Large intestine (tissue), 3 donors: ENCODE measurements around the gene MMEL1. TPM values are rescaled to one million over a fixed set of nuclear protein-coding genes. Genes with fewer than 3 reads are reported as not detected.

Experiments
- DNase-seq, 2 donors: peaks; one replicate each; pipeline versions ENCODE4 v3.0.0 to v3.0.0-alpha.2; 2013
- H3K27ac ChIP-seq: one replicate; pipeline ENCODE4 v1.5.1; 2013; ENCODE audit warnings: low read length
- H3K27me3 ChIP-seq: 2 replicates; pipeline ENCODE4 v1.6.1; 2013; ENCODE audit warnings: low read length; ENCODE audit not compliant: control insufficient read depth, insufficient read depth
- H3K36me3 ChIP-seq: 2 replicates; pipeline ENCODE4 v1.6.1; 2013; ENCODE audit warnings: low read length; ENCODE audit not compliant: control insufficient read depth, insufficient read depth
- H3K4me1 ChIP-seq: one replicate; pipeline ENCODE4 v1.6.1; 2013; ENCODE audit warnings: low read length; ENCODE audit not compliant: control insufficient read depth, insufficient read depth
- H3K4me3 ChIP-seq: one replicate; pipeline ENCODE4 v1.5.1; 2013; ENCODE audit warnings: low read length
- H3K9me3 ChIP-seq: one replicate; pipeline ENCODE4 v1.6.1; 2013; ENCODE audit warnings: mild to moderate bottlenecking, low read depth, low read length, moderate library complexity; ENCODE audit not compliant: control insufficient read depth
- WGBS: methylation state at CpG from one replicate; pipeline ENCODE4 v1.1.5; 2013; ENCODE audit warnings: low lambda C conversion rate; ENCODE audit not compliant: insufficient coverage; 5-methylcytosine and 5-hydroxymethylcytosine counted together
- polyA plus RNA-seq: library from polyadenylated mRNA; unstranded; fragments of 120-200 nt; gene quantifications from one replicate; pipeline ENCODE4 v1.2.1, GENCODE V29; 2013

Gene MMEL1
- polyA plus RNA-seq, 1 donor, result 14.3 TPM

- no peak for DNase-seq
- Histone ChIP-seq H3K4me3 (no peak overlapping the region), H3K9me3 (no peaks in the 10 kb centered on the region), H3K4me1 (peaks cover 85% of the 10 kb centered on the region), H3K27me3 (no peaks in the 10 kb centered on the region), H3K27ac (peak overlapping the region; percentile 13), H3K36me3 (peaks cover 63% of the 10 kb centered on the region)
- no CpG with 5 or more reads among the region's 11 CpGs for WGBS
These were observed 71.4 kb downstream of the MMEL1 start for GRCh38 chr1:2561446-2561845.

GRCh38 chr1:2560299-2561073 lies 72.3 kb downstream of the MMEL1 start:
- no CpG with 5 or more reads among the region's 15 CpGs for WGBS
- Histone ChIP-seq H3K4me3 (peak overlapping the region; percentile 8), H3K27ac (peak overlapping the region; percentile 2), H3K9me3 (no peaks in the 10 kb centered on the region), H3K4me1 (peaks cover 80% of the 10 kb centered on the region), H3K27me3 (no peaks in the 10 kb centered on the region), H3K36me3 (peaks cover 63% of the 10 kb centered on the region)
- peak in 1 of 2 donors; percentile 14 for DNase-seq

GRCh38 chr1:2559509-2560298 lies 73.1 kb downstream of the MMEL1 start:
- Histone ChIP-seq H3K4me1 (peaks cover 80% of the 10 kb centered on the region), H3K9me3 (no peaks in the 10 kb centered on the region), H3K27ac (peak overlapping the region; percentile 2), H3K36me3 (peaks cover 63% of the 10 kb centered on the region), H3K27me3 (no peaks in the 10 kb centered on the region), H3K4me3 (peak overlapping the region; percentile 8)
- DNase-seq, result peak in 1 of 2 donors; percentile 3
- no CpG with 5 or more reads among the region's 35 CpGs for WGBS

- H3K36me3 ChIP-seq, result peaks cover 59% of the 10 kb centered on the region
- H3K27ac ChIP-seq, result peak overlapping the region; percentile 98
- no peaks in the 10 kb centered on the region for H3K27me3 ChIP-seq
- no CpG with 5 or more reads among the region's 6 CpGs for WGBS
- peak overlapping the region; percentile 83 for H3K4me3 ChIP-seq
- peaks cover 80% of the 10 kb centered on the region for H3K4me1 ChIP-seq
- DNase-seq, result peak in 1 of 2 donors; percentile 4
- no peaks in the 10 kb centered on the region for H3K9me3 ChIP-seq
These were observed 74.0 kb downstream of the MMEL1 start for GRCh38 chr1:2558861-2559260.

GRCh38 chr1:2558420-2558819 lies 74.4 kb downstream of the MMEL1 start:
- Histone ChIP-seq H3K9me3 (no peaks in the 10 kb centered on the region), H3K27ac (peak overlapping the region; percentile 98), H3K36me3 (peaks cover 54% of the 10 kb centered on the region), H3K4me1 (peaks cover 77% of the 10 kb centered on the region), H3K27me3 (no peaks in the 10 kb centered on the region), H3K4me3 (peak overlapping the region; percentile 83)
- DNase-seq, result no peak
- WGBS, result no CpG with 5 or more reads among the region's 12 CpGs

GRCh38 chr1:2557482-2558400 lies 75.1 kb downstream of the MMEL1 start:
- Histone ChIP-seq H3K4me1 (peaks cover 70% of the 10 kb centered on the region), H3K27me3 (no peaks in the 10 kb centered on the region), H3K4me3 (peak overlapping the region; percentile 83), H3K36me3 (peaks cover 48% of the 10 kb centered on the region), H3K27ac (peak overlapping the region; percentile 98), H3K9me3 (no peaks in the 10 kb centered on the region)
- DNase-seq, result peak in 1 of 2 donors; percentile 3
- no CpG with 5 or more reads among the region's 30 CpGs for WGBS

- H3K9me3 ChIP-seq, result no peaks in the 10 kb centered on the region
- peak; percentile 84 to 92 for DNase-seq
- H3K4me1 ChIP-seq, result peaks cover 61% of the 10 kb centered on the region
- WGBS, result no CpG with 5 or more reads among the region's 24 CpGs
- H3K36me3 ChIP-seq, result peaks cover 40% of the 10 kb centered on the region
- H3K4me3 ChIP-seq, result peak overlapping the region; percentile 83
- H3K27ac ChIP-seq, result peak overlapping the region; percentile 98
- H3K27me3 ChIP-seq, result no peaks in the 10 kb centered on the region
These were observed 75.9 kb downstream of the MMEL1 start for GRCh38 chr1:2556678-2557481.

GRCh38 chr1:2556277-2556677 lies 76.5 kb downstream of the MMEL1 start, which contains the start of gene TNFRSF14:
Gene TNFRSF14 (plus strand): TSS chr1:2556371. CDS start chr1:2556665, 294 bp downstream.
- peaks cover 55% of the 10 kb centered on the region for H3K4me1 ChIP-seq
- no peaks in the 10 kb centered on the region for H3K9me3 ChIP-seq
- H3K4me3 ChIP-seq, result peak within 1 kb of the TSS; percentile 83
- peak; percentile 61 to 80 for DNase-seq
- WGBS, result no CpG with 5 or more reads among the region's 16 CpGs
- H3K27me3 ChIP-seq, result no peaks in the 10 kb centered on the region
- peak within 1 kb of the TSS; percentile 98 for H3K27ac ChIP-seq
- peaks cover 35% of the 10 kb centered on the region for H3K36me3 ChIP-seq

- DNase-seq, result peak; percentile 93 to 96
- Histone ChIP-seq H3K27ac (peak overlapping the region; percentile 98), H3K27me3 (no peaks in the 10 kb centered on the region), H3K36me3 (peaks cover 31% of the 10 kb centered on the region), H3K4me3 (peak overlapping the region; percentile 83), H3K9me3 (no peaks in the 10 kb centered on the region), H3K4me1 (peaks cover 52% of the 10 kb centered on the region)
- WGBS, result no CpG with 5 or more reads among the region's 26 CpGs
These were observed 77.1 kb downstream of the MMEL1 start for GRCh38 chr1:2555634-2556276.
